LNCaP clone FGC (cell line): ENCODE data around the gene NEK7.
A peak's percentile ranks its signal among the peaks of the same experiment; 100 is the strongest.

Source experiments
- DNase-seq: peaks from one replicate; pipeline ENCODE4 v3.0.0-alpha.2; 2011; ENCODE audit warnings: low read depth
- H3K4me3 ChIP-seq: 2 replicates; pipeline ENCODE4 v1.5.1; 2011; ENCODE audit warnings: mild to moderate bottlenecking, low read depth, low read length, control low read depth
- CTCF ChIP-seq: IDR thresholded peaks from 2 replicates; pipeline ENCODE4 v1.5.1; 2012; ENCODE audit warnings: mild to moderate bottlenecking; ENCODE audit not compliant: control insufficient read depth, insufficient read depth; ENCODE audit errors: extremely low read depth

Gene NEK7

GRCh38 chr1:198350456-198350855 is 193.7 kb downstream of the NEK7 start:
- DNase-seq: no peak
- 0 out of 2 replicates have a peak, but pooled peaks have one; percentile 5 for TF ChIP-seq CTCF
- no peak overlapping the region for H3K4me3 ChIP-seq

- TF ChIP-seq CTCF: no peak
- no peak for DNase-seq
- no peak overlapping the region for H3K4me3 ChIP-seq
Measured at GRCh38 chr1:198352975-198353695, 196.3 kb downstream of the NEK7 start.

GRCh38 chr1:198357937-198358336 is 201.1 kb downstream of the NEK7 start:
- no peak for DNase-seq
- no peak for TF ChIP-seq CTCF
- no peak overlapping the region for H3K4me3 ChIP-seq

GRCh38 chr1:198359024-198359653 is 202.3 kb downstream of the NEK7 start:
- peak; percentile 34 for DNase-seq
- peak; percentile 52 for TF ChIP-seq CTCF
- no peak overlapping the region for H3K4me3 ChIP-seq

- no peak overlapping the region for H3K4me3 ChIP-seq
- no peak for TF ChIP-seq CTCF
- no peak for DNase-seq
Measured at GRCh38 chr1:198360208-198360729, 203.5 kb downstream of the NEK7 start.

- DNase-seq: no peak
- TF ChIP-seq CTCF: no peak
- H3K4me3 ChIP-seq: no peak overlapping the region
Measured at GRCh38 chr1:198361237-198361767, 204.5 kb downstream of the NEK7 start.
